ENCODE results near the gene ARGFX.
"Not testable (repeated sequence)": the region's sequence is repeated elsewhere in the genome, so short reads cannot be mapped to it uniquely, and the experiment has no call there.

- not testable (repeated sequence) for TF ChIP-seq CTCF (IDR thresholded peaks at IDR 0.05; ENCODE audit: low read length); EZH2 (IDR thresholded peaks at IDR 0.05; ENCODE audit: borderline replicate concordance, low read length)
Observed at GRCh38 chr3:121593806-121594205, 26.1 kb downstream of the ARGFX start.

Data from OCI-LY1 (cell line).